GM18526 (cell line): Measurements from ENCODE around the gene TPR.

Experiments used
- POLR2A ChIP-seq: IDR thresholded peaks from 3 replicates; pipeline ENCODE4 v1.6.1; 2011; ENCODE audit not compliant: insufficient read length; ENCODE audit errors: extremely low read depth

TPR gene

GRCh38 chr1:186302381-186302920 lies 72.6 kb downstream of the TPR start:
- TF ChIP-seq POLR2A: no peak

DNA sequence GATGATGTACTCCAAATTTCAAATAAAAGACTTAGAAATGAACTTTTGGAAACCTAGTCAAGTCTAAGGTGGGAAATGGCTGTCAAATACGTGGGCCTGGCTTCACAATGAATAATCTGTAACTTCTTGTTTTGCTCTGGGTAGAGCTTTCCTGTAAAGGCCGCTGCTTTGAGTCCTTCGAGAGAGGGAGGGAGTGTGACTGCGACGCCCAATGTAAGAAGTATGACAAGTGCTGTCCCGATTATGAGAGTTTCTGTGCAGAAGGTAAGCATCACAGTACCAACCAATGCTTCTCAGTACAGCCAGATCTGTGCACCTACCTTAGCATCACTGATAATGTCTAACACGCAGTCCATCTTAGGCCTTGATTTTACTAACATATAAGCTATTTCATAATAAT lies 73.6 kb downstream of the TPR start:
- TF ChIP-seq POLR2A: no peak

- TF ChIP-seq POLR2A: no peak
Observed at GRCh38 chr1:186300056-186300455, 75.0 kb downstream of the TPR start.

GRCh38 chr1:186299570-186299969 lies 75.5 kb downstream of the TPR start:
- no peak for TF ChIP-seq POLR2A

GRCh38 chr1:186298851-186299250 lies 76.2 kb downstream of the TPR start:
- TF ChIP-seq POLR2A: no peak

GRCh38 chr1:186297439-186298045 lies 77.5 kb downstream of the TPR start:
- TF ChIP-seq POLR2A: no peak

DNA sequence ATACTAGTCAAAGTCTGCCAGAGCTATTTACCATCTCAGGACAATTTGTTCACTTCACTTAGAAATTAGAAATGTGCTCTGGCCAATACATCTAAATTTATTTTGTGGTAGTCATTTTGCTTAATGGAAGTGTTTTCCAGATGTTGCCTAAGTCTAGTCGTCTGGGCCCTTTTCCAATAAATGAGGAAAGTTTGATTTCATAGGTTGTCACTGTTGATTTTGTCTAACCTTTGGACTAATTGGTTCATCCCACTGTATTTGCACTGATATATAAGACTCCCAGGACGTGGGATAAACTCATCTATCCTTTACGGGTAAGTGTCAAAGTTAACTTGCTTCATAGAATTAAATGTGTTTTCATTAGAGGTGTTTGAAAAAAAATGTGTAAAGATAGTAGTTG lies 79.1 kb downstream of the TPR start, which contains the start of gene PRG4:
Gene PRG4 (plus strand): TSS at position 300 of the 400 bp plus-strand sequence.
- TF ChIP-seq POLR2A: no peak

DNA sequence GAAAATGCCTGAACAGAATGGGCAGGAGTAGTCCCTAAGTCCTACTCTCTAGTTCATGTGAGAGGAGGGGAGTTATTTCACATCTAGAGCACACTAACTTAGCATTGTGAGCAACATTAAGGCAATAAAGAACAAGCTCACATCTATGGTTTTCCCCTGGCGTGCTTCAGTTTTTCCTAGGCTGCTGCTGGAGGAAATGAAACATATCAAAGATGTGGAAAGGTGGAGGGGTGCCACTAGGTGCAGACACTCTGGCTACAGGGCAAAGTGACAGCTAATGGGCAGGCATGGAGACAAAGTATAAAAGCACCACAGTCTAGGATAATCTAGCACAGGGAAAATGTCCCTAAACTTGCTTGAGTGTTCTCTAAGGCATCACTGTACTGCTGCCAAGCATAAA lies 82.2 kb downstream of the TPR start:
- no peak for TF ChIP-seq POLR2A

DNA sequence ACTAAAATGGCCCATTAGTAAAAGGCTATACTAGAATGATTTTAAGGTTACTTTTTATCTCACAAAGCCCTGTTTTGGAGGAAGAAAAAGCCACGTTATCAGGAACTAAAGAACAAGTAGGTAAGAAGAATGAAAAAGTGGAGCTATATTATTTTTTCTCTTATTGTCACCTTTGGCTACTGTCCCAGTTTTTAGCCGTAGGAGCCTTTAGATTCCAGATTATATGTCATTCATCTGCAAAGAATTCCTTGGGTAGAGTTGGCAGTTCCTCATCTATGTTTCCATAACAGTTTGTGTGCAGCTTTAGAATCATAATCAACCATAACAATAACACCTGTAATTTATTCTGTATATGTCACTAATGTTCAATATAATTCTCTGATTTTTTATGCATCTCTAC lies 83.8 kb downstream of the TPR start:
- no peak for TF ChIP-seq POLR2A

GRCh38 chr1:186289943-186290545 lies 85.0 kb downstream of the TPR start:
- no peak for TF ChIP-seq POLR2A

DNA sequence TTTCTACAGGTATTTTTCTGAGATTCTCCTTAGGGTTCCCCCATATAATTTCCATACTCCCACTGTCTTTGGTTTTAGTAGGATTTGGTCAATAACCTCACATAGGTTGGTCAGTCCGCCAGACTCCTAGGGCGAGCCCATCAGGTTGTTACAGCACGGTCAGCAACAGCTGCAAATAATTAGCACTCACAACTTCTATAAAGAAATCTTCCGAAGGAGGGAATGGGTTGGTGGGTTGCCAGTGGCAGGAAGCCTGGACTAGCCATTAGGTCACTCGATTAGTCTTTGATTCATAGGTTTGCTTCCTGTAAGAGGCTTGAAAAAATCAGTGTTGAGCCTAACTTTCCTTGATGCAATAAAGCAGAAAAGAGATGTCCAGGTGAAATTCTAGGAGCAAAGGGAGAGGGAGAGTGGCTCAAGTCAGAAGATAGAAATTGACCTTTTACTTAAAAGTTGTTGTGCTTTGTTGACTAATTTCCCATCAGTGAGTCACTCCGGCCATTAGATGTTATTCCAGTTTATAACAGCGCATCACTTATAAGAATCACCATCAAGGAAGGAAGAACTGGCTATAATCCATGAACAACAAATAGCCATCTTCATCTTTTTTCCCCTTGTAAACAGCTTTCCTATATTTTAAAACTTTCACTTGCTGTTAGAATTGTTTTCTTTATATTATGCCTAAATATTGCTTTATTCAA lies 88.3 kb downstream of the TPR start:
- no peak for TF ChIP-seq POLR2A

GRCh38 chr1:186283374-186283773 lies 91.7 kb downstream of the TPR start:
- no peak for TF ChIP-seq POLR2A

GRCh38 chr1:186282466-186282865 lies 92.6 kb downstream of the TPR start:
- TF ChIP-seq POLR2A: no peak

- no peak for TF ChIP-seq POLR2A
Observed at GRCh38 chr1:186275822-186276221, 99.2 kb downstream of the TPR start.

DNA sequence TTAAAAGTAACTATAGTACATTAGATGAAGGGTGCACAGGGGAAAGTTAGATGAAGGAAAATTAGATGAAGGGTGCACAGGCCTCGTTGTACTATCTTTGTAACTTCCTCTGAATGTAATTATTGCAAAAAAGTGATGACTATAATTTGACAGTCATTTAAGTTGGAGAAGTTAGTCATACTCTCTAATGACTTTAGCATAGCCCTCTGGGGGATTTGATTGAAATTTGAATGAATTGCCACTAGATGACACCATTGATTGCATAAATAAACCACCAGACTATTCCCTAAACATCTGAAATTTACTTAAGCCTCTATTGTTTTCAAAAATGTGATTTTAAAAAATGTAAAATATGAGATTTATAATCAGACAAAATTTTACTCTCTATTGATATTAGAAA lies 102.6 kb downstream of the TPR start:
- TF ChIP-seq POLR2A: no peak

DNA sequence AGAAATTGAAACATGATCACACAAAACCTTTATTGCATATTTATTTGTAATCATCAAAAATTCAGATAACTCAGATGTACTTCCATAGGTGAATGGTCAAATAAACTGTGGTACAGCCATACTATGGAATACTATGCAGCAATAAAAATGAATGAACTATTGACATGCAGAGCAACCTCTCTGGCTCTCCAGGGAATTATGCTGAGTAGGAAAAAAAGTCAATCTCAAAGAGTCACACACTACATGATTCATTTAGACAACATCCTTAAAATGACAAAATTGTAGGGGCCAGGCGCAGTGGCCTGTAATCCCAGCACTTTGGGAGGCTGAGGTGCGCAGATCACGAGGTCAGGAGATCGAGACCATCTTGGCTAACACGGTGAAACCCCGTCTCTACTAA lies 104.0 kb downstream of the TPR start:
- no peak for TF ChIP-seq POLR2A
